Skeletal muscle satellite cell (primary cell): ENCODE measurements around the gene OPRL1.

Experiments used
- H3K27me3 ChIP-seq: 2 replicates; pipeline ENCODE4 v1.7.0; 2013; ENCODE audit warnings: low read length; ENCODE audit not compliant: control insufficient read depth, insufficient read depth
- H3K36me3 ChIP-seq: 2 replicates; pipeline ENCODE4 v1.7.0; 2013; ENCODE audit warnings: mild to moderate bottlenecking, control low read depth, low read length; ENCODE audit not compliant: insufficient read depth
- H3K4me1 ChIP-seq: 2 replicates; pipeline ENCODE4 v1.7.0; 2013; ENCODE audit warnings: low read length; ENCODE audit not compliant: control insufficient read depth, insufficient read depth
- H3K4me2 ChIP-seq: 2 replicates; pipeline ENCODE4 v1.7.0; 2013; ENCODE audit warnings: mild to moderate bottlenecking, low read length
- H3K4me3 ChIP-seq: 2 replicates; pipeline ENCODE4 v1.7.0; 2013; ENCODE audit warnings: low read length
- H3K9ac ChIP-seq: 2 replicates; pipeline ENCODE4 v1.7.0; 2013; ENCODE audit warnings: mild to moderate bottlenecking, low read depth, low read length, moderate library complexity
- H3K9me3 ChIP-seq: replicated peaks from 2 replicates; pipeline ENCODE4 v1.7.0; 2013; ENCODE audit warnings: mild to moderate bottlenecking, control low read depth, low read length

OPRL1 gene

GRCh38 chr20:64106435-64106961 lies 26.6 kb downstream of the OPRL1 start:
- Histone ChIP-seq H3K9me3 (no peaks in the 10 kb centered on the region), H3K4me3 (no peak overlapping the region), H3K27me3 (peaks cover 49% of the 10 kb centered on the region), H3K9ac (no peak overlapping the region), H3K4me1 (no peaks in the 10 kb centered on the region), H3K4me2 (no peak overlapping the region), H3K36me3 (no peaks in the 10 kb centered on the region)

- H3K4me1 ChIP-seq = no peaks in the 10 kb centered on the region
- no peaks in the 10 kb centered on the region for H3K9me3 ChIP-seq
- no peaks in the 10 kb centered on the region for H3K36me3 ChIP-seq
- no peak within 1 kb of the TSS for H3K4me3 ChIP-seq
- no peak within 1 kb of the TSS for H3K9ac ChIP-seq
- peaks cover 47% of the 10 kb centered on the region for H3K27me3 ChIP-seq
- H3K4me2 ChIP-seq = no peak within 1 kb of the TSS
These were observed 27.3 kb downstream of the OPRL1 start, which contains the start of gene NPBWR2 for GRCh38 chr20:64106981-64107735. TSS of gene NPBWR2 (minus strand) at chr20:64107565. CDS start at chr20:64106831, 734 bp downstream.

GRCh38 chr20:64107736-64108457 lies 28.0 kb downstream of the OPRL1 start:
- peaks cover 49% of the 10 kb centered on the region for H3K27me3 ChIP-seq
- H3K36me3 ChIP-seq = no peaks in the 10 kb centered on the region
- H3K9me3 ChIP-seq = no peaks in the 10 kb centered on the region
- no peak overlapping the region for H3K9ac ChIP-seq
- no peak overlapping the region for H3K4me2 ChIP-seq
- H3K4me3 ChIP-seq = no peak overlapping the region
- H3K4me1 ChIP-seq = no peaks in the 10 kb centered on the region

GRCh38 chr20:64108731-64109681 lies 29.1 kb downstream of the OPRL1 start:
- no peaks in the 10 kb centered on the region for H3K36me3 ChIP-seq
- no peak overlapping the region for H3K4me3 ChIP-seq
- H3K4me1 ChIP-seq = no peaks in the 10 kb centered on the region
- no peak overlapping the region for H3K9ac ChIP-seq
- H3K4me2 ChIP-seq = no peak overlapping the region
- no peaks in the 10 kb centered on the region for H3K9me3 ChIP-seq
- peaks cover 49% of the 10 kb centered on the region for H3K27me3 ChIP-seq

- Histone ChIP-seq H3K9ac (no peak overlapping the region), H3K4me1 (no peaks in the 10 kb centered on the region), H3K4me2 (no peak overlapping the region), H3K27me3 (peaks cover 55% of the 10 kb centered on the region), H3K9me3 (no peaks in the 10 kb centered on the region), H3K4me3 (no peak overlapping the region), H3K36me3 (no peaks in the 10 kb centered on the region)
These were observed 30.0 kb downstream of the OPRL1 start for GRCh38 chr20:64109831-64110391.

- no peak overlapping the region for H3K9ac ChIP-seq
- no peak overlapping the region for H3K4me2 ChIP-seq
- H3K27me3 ChIP-seq = peaks cover 61% of the 10 kb centered on the region
- H3K4me1 ChIP-seq = no peaks in the 10 kb centered on the region
- H3K36me3 ChIP-seq = no peaks in the 10 kb centered on the region
- H3K4me3 ChIP-seq = no peak overlapping the region
- no peaks in the 10 kb centered on the region for H3K9me3 ChIP-seq
These were observed 30.7 kb downstream of the OPRL1 start for GRCh38 chr20:64110411-64111068.

- H3K4me2 ChIP-seq = no peak overlapping the region
- H3K27me3 ChIP-seq = peaks cover 75% of the 10 kb centered on the region
- H3K9ac ChIP-seq = no peak overlapping the region
- no peaks in the 10 kb centered on the region for H3K9me3 ChIP-seq
- no peak overlapping the region for H3K4me3 ChIP-seq
- no peaks in the 10 kb centered on the region for H3K4me1 ChIP-seq
- H3K36me3 ChIP-seq = no peaks in the 10 kb centered on the region
These were observed 32.2 kb downstream of the OPRL1 start for GRCh38 chr20:64111841-64112641.

- Histone ChIP-seq H3K9ac (no peak overlapping the region), H3K36me3 (no peaks in the 10 kb centered on the region)
These were observed 33.0 kb downstream of the OPRL1 start for GRCh38 chr20:64112691-64113443.

GRCh38 chr20:64113444-64113775 lies 33.5 kb downstream of the OPRL1 start:
- H3K4me2 ChIP-seq = no peak overlapping the region
- H3K9me3 ChIP-seq = no peaks in the 10 kb centered on the region
- H3K4me3 ChIP-seq = no peak overlapping the region
- H3K9ac ChIP-seq = no peak overlapping the region
- no peaks in the 10 kb centered on the region for H3K4me1 ChIP-seq
- H3K36me3 ChIP-seq = no peaks in the 10 kb centered on the region
- peaks cover 63% of the 10 kb centered on the region for H3K27me3 ChIP-seq

More at GRCh38 chr20:64112691-64113443, 33.0 kb downstream of the OPRL1 start:
- Histone ChIP-seq H3K27me3 (peaks cover 68% of the 10 kb centered on the region), H3K4me1 (no peaks in the 10 kb centered on the region), H3K4me2 (no peak overlapping the region), H3K9me3 (no peaks in the 10 kb centered on the region), H3K4me3 (no peak overlapping the region)
